A673 (cell line): ENCODE data around the gene PIAS4.

Experiments
- CTCF ChIP-seq: fragments of 300-800, 200-600 bp; sonication (generic); conservative IDR thresholded peaks from 2 replicates; pipeline ENCODE4 v1.5.1; 2017; ENCODE audit warnings: low read depth, mild to moderate bottlenecking, antibody characterized with exemption, low read length, moderate library complexity, mixed read lengths
- EZH2 ChIP-seq: fragments of 200-600 bp; sonication (generic); IDR thresholded peaks from 2 replicates; pipeline ENCODE4 v1.6.1; 2017; ENCODE audit warnings: borderline replicate concordance, low read depth, mild to moderate bottlenecking, mixed read lengths, antibody characterized with exemption, low read length; ENCODE audit not compliant: poor library complexity, severe bottlenecking

DNA sequence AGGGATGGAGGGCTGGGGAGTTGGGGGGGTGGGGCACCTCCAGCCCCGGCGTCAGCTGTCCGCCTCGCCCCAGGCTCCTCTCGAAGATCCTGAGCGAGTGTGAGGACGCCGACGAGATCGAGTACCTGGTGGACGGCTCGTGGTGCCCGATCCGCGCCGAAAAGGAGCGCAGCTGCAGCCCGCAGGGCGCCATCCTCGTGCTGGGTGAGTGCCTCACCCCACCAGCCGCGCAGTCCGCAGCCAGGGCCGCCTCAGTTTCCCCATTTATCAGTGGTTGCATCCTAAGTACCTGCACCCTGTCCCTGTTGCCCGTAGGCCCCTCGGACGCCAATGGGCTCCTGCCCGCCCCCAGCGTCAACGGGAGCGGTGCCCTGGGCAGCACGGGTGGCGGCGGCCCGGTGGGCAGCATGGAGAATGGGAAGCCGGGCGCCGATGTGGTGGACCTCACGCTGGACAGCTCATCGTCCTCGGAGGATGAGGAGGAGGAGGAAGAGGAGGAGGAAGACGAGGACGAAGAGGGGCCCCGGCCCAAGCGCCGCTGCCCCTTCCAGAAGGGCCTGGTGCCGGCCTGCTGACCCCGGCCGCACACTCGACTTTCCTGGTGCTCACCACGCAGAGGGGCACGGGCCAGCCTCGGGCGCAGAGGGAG, 29.9 kb downstream of the PIAS4 start:
- TF ChIP-seq CTCF (no peak), EZH2 (no peak)
